Thoracic aorta (tissue), 2 donors: ENCODE results near the gene HEG1. TPM values are rescaled to one million over a fixed set of nuclear protein-coding genes. Genes with fewer than 3 reads are reported as not detected.

Experiments used
- ATAC-seq: fragments of 150-250 bp; one replicate; pipeline ENCODE4 v1.8.0; 2017; ENCODE audit warnings: low read depth; ENCODE audit not compliant: insufficient number of reproducible peaks, low FRiP score
- DNase-seq: peaks from one replicate; pipeline ENCODE4 v3.0.0-alpha.2; 2020; ENCODE audit warnings: low spot score
- H3K27ac ChIP-seq, 2 donors: fragments of 200-600 bp; sonication (generic); 1 replicate in 1 of 2; 2 replicates in 1 of 2; pipeline ENCODE4 v1.5.1; 2016; ENCODE audit warnings: mild to moderate bottlenecking in 2 of 2, moderate library complexity in 2 of 2
- H3K27me3 ChIP-seq: fragments of 200-600 bp; sonication (generic); replicated peaks from 2 replicates; pipeline ENCODE4 v1.6.0; 2016; ENCODE audit warnings: mild to moderate bottlenecking; ENCODE audit not compliant: insufficient read depth
- H3K36me3 ChIP-seq: fragments of 200-600 bp; sonication (generic); one replicate; pipeline ENCODE4 v1.5.1; 2016
- H3K4me1 ChIP-seq, 2 donors: fragments of 200-600 bp; sonication (generic); 1 replicate in 1 of 2; 2 replicates in 1 of 2; pipeline versions ENCODE4 v1.5.1 to v1.6.0; 2016; ENCODE audit warnings: low read depth in 2 of 2, mild to moderate bottlenecking in 1 of 2; ENCODE audit not compliant: control insufficient read depth in 1 of 2
- H3K4me3 ChIP-seq: fragments of 200-600 bp; sonication (generic); 2 replicates; pipeline ENCODE4 v1.5.1; 2016; ENCODE audit warnings: mild to moderate bottlenecking
- H3K9me3 ChIP-seq: fragments of 200-600 bp; sonication (generic); 2 replicates; pipeline ENCODE4 v1.5.1; 2016
- CTCF ChIP-seq: fragments of 200-600 bp; sonication (generic); IDR thresholded peaks from one replicate; pipeline ENCODE4 v1.5.1; 2019; ENCODE audit warnings: antibody characterized with exemption
- total RNA-seq, 2 donors: library from RNA; depleted of rRNA; stranded (reverse); fragments of >200 nt; gene quantifications; one replicate each; pipeline versions ENCODE4 v1.1.0 to v1.2.3, GENCODE V29; 2016

HEG1 gene
- total RNA-seq, 2 donors from 2014 or later = 114 to 168 TPM

GRCh38 chr3:124986192-124987143, 69.3 kb downstream of the HEG1 start:
- Histone ChIP-seq H3K4me3 (no peak overlapping the region), H3K27me3 (no peaks in the 10 kb centered on the region), H3K4me1 (peaks cover 5 to 10% of the 10 kb centered on the region in 2 donors), H3K36me3 (peaks cover 29% of the 10 kb centered on the region), H3K9me3 (no peaks in the 10 kb centered on the region), H3K27ac (peak overlapping the region in 1 of 2 donors; percentile 15)
- ATAC-seq = no peak
- peak; percentile 28 for TF ChIP-seq CTCF
- DNase-seq = no peak

- Histone ChIP-seq H3K9me3 (no peaks in the 10 kb centered on the region), H3K4me1 (peaks cover 5 to 10% of the 10 kb centered on the region in 2 donors), H3K27ac (peak overlapping the region; percentile 15 to 16), H3K27me3 (no peaks in the 10 kb centered on the region), H3K36me3 (peaks cover 23% of the 10 kb centered on the region), H3K4me3 (no peak overlapping the region)
- DNase-seq = no peak
- no peak for ATAC-seq
- TF ChIP-seq CTCF = no peak
These were observed 70.4 kb downstream of the HEG1 start for GRCh38 chr3:124985349-124985748.

GRCh38 chr3:124984754-124985153, 71.0 kb downstream of the HEG1 start:
- no peak overlapping the region for H3K4me3 ChIP-seq
- TF ChIP-seq CTCF = no peak
- H3K27me3 ChIP-seq = no peaks in the 10 kb centered on the region
- no peak for ATAC-seq
- no peaks in the 10 kb centered on the region for H3K9me3 ChIP-seq
- peaks cover 5 to 10% of the 10 kb centered on the region in 2 donors for H3K4me1 ChIP-seq
- peaks cover 17% of the 10 kb centered on the region for H3K36me3 ChIP-seq
- H3K27ac ChIP-seq = peak overlapping the region in 1 of 2 donors; percentile 11
- no peak for DNase-seq

- no peak for TF ChIP-seq CTCF
- Histone ChIP-seq H3K9me3 (no peaks in the 10 kb centered on the region), H3K36me3 (peaks cover 9% of the 10 kb centered on the region), H3K4me1 (peaks cover 5 to 10% of the 10 kb centered on the region in 2 donors), H3K27me3 (no peaks in the 10 kb centered on the region), H3K27ac (no peak overlapping the region), H3K4me3 (no peak overlapping the region)
- ATAC-seq = no peak
- DNase-seq = no peak
These were observed 72.9 kb downstream of the HEG1 start for GRCh38 chr3:124982855-124983254.

- H3K4me1 ChIP-seq = peaks cover 5 to 10% of the 10 kb centered on the region in 2 donors
- no peaks in the 10 kb centered on the region for H3K9me3 ChIP-seq
- TF ChIP-seq CTCF = no peak
- H3K36me3 ChIP-seq = peaks cover 23% of the 10 kb centered on the region
- H3K4me3 ChIP-seq = no peak overlapping the region
- DNase-seq (no peak), ATAC-seq (no peak)
- no peak overlapping the region for H3K27ac ChIP-seq
- H3K27me3 ChIP-seq = no peaks in the 10 kb centered on the region
These were observed 74.3 kb downstream of the HEG1 start for GRCh38 chr3:124981472-124981871.
